Coronary artery (tissue), 2 donors: ENCODE measurements around the gene VWA8.

Experiments used
- DNase-seq: peaks from one replicate; pipeline ENCODE4 v3.0.0-alpha.2; 2017; ENCODE audit warnings: low spot score
- H3K27ac ChIP-seq, 2 donors: fragments of 200-600 bp; sonication (generic); one replicate each; pipeline ENCODE4 v1.5.1; 2016 to 2019
- H3K4me3 ChIP-seq: fragments of 200-600 bp; sonication (generic); 2 replicates; pipeline ENCODE4 v1.5.1; 2016; ENCODE audit warnings: mild to moderate bottlenecking, moderate library complexity
- CTCF ChIP-seq: fragments of 200-600 bp; sonication (generic); IDR thresholded peaks from one replicate; pipeline ENCODE4 v1.5.1; 2019; ENCODE audit warnings: antibody characterized with exemption

The VWA8 gene

GRCh38 chr13:41941174-41941573 is 19.7 kb downstream of the VWA8 start:
- TF ChIP-seq CTCF, result no peak
- no peak for DNase-seq
- Histone ChIP-seq H3K27ac (no peak overlapping the region), H3K4me3 (no peak overlapping the region)

DNA sequence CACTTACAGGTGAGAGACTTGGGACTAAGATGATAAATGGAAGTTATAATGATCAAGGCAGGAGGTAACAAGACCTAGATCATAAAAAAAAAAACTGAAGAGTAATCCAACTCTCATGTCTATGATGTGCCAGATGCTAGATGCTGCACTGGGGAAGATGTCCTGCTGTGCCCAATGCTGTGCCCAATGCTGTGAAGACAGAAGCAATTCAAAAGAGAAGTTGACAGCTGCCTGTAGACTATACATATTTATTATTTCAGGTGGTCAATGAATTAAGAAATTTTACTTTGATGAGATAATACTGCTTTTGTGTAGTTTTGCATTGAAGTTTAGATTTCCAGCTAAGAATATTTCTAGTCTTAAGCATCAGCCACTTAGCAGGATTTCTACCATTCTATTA is 21.5 kb downstream of the VWA8 start:
- no peak for DNase-seq
- TF ChIP-seq CTCF, result no peak
- Histone ChIP-seq H3K27ac (no peak overlapping the region), H3K4me3 (no peak overlapping the region)

- Histone ChIP-seq H3K27ac (no peak overlapping the region), H3K4me3 (no peak overlapping the region)
- no peak for TF ChIP-seq CTCF
- no peak for DNase-seq
These were observed 22.0 kb downstream of the VWA8 start for GRCh38 chr13:41938918-41939317.

DNA sequence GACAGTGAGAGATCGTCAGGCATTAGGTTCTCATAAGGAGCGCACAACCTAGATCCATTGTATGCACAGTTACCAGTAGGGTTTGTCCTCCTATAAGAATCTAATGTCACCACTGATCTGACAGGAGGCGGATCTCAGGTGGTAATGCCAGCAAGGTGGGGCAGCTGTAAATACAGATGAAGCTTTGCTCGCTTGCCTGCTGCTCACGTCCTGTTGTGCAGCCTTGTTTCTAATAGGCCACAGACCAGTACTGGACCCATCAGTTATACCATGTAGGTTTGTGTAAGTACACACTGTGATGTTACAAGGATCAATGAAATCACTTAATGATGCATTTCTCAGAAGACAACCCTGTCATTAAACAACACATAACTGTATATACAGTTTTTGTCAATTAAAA is 23.5 kb downstream of the VWA8 start:
- Histone ChIP-seq H3K4me3 (no peak overlapping the region), H3K27ac (no peak overlapping the region)
- no peak for TF ChIP-seq CTCF
- DNase-seq, result no peak

DNA sequence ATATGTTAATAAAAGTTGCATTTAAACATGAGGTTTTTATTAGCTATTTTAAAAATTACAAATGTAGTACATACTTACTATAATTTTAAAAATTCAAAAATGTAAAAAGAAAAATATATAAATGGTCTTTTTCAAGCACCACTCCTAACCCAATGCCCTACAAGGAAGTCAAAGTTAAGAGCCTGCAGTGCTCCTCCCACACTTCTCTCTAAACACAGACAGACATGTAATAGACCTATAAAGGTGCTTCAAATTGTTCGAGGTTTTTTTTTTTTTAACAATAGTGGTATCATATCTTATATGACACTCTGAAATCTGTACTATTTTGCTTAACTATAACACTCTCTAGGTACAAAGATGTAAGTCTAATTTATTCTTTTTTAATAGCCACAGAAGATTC is 25.4 kb downstream of the VWA8 start:
- DNase-seq, result no peak
- Histone ChIP-seq H3K4me3 (no peak overlapping the region), H3K27ac (no peak overlapping the region)
- TF ChIP-seq CTCF, result no peak

DNA sequence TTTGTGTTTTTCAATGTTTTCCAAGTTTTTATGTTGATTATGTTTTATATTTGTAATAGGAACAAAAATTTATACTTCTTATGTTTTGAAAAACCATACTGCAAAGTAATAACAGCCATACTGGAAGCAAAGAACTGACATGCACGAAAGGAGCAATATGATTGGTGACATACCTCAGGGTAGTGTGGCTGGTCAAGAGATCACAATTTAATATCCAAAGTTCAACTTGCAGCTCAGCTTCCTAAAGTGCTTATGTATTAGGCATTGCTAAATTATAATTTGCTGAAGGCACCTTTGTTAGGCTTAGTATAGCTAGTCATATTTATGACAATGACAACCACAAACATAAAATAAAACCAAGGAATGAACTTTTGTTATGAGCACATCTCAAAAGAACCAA is 25.9 kb downstream of the VWA8 start:
- Histone ChIP-seq H3K4me3 (no peak overlapping the region), H3K27ac (no peak overlapping the region)
- DNase-seq, result no peak
- TF ChIP-seq CTCF, result no peak

DNA sequence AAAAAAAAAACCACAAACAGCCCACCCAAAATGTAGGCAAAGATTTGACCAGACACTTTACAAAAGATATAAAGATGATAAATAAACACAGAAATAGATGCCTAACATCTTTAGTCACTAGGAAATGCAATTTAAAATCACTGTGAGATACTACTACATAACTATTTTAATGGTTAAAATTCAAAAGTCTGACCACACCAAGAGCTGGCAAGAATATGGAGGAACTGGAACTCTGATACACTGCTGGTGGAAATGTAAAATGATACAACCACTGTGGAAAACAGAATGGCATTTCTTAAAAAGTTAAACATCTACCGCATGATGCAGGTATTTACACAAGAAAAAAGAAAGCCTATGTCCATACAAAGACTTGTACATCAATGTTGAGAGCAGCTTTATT is 26.8 kb downstream of the VWA8 start:
- Histone ChIP-seq H3K27ac (no peak overlapping the region), H3K4me3 (no peak overlapping the region)
- TF ChIP-seq CTCF, result no peak
- DNase-seq, result no peak
